HG03565 (cell line): Measurements from ENCODE around the gene CLK2.
A peak's percentile ranks its signal among the peaks of the same experiment; 100 is the strongest.
"Not testable (repeated sequence)": the region's sequence is repeated elsewhere in the genome, so short reads cannot be mapped to it uniquely, and the experiment has no call there.

Source experiments
- ATAC-seq: cut with Tn5 transposase; IDR thresholded peaks from one replicate; pipeline ENCODE4 v1.9.1; 2021; ENCODE audit warnings: mild to moderate bottlenecking, moderate library complexity; ENCODE audit not compliant: unreplicated experiment

CLK2 gene

DNA sequence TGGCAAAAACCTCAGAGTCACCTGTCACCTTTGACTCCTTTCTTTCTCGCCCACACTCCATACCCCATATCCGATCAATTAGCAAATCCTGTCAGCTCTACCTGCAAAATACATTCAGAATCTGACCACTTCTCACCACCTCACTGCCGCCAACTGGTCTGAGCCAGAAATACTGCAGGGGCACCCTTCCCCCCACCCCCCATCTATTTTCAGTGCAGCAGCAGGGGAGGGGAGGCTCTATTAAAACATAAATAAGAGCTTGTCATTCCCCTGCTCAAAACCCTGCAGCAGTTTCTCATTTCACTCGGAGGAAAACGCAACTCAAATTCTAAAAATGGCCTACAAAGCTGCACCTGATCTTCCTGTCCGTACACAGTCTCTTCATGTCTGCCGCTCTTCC lies 24.1 kb upstream of the CLK2 start:
- ATAC-seq = no peak

DNA sequence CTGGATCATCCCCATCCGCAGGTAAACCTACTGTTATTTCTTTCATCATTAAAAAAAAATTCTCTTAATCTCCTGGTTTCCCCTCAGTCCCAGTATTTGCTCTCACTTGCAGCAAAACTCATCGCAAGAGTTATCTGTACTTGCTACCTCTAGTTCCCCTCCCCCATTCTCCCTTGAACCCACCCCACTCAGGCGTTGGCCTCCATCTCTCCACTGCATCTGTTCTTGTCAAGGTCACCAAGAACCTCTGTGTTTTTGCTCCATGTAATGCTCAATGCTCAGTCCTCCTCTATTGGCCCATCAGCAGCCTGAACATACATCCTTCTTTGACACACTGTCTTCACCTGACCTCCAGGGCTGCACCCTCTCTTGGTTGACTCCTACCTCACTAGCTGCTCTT lies 23.4 kb upstream of the CLK2 start:
- no peak for ATAC-seq

DNA sequence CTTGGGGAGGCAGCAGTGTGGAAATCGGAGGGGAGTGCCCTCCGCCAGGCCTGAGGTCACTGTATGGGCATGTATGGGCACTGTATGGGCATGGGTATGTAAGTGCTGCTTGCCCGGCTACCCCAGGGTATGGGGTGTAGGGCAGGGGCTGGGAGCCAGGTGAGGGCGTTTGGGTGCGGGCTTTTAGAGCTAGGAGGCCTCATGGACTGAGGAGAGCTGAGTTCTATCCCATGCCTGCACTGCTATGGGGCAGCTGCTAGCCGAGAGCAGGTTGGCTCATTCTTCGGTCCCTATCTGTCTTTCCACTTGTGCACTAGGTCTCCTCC lies 22.6 kb upstream of the CLK2 start:
- no peak for ATAC-seq

DNA sequence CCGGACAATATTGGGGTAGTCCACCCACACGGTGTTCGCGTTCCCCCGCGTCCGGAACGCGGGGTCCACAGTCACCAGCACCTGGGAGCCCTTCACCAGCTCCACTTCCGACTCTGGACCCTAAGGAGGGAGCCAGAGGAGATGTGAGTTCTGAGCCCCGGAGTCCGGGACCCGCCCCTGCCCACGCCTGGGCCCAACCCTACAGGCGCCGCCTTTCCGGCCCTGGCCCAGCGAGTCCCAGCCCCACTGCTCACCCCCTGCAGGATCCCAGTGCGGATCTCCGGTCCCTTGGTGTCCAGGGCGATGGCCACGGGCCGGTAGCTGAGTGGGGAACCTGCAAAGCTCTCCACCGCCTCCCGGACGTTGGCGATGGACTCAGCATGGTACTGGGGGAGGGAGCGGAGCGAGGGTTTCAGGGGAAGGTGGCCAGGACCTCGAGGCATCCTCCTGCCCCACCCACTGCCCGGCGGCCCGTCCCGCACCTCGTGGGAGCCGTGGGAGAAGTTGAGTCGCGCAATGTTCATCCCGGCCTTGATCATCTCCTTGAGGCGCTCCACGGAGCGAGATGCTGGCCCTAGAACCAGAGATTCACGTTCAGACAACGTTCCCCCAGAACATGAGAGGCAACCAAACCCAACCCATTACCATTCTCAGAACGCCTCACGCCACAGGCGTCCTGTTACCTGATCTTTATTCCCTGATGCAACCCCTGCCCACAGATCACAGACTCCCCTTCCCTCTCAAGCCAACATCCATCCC lies 22.1 kb upstream of the CLK2 start:
- ATAC-seq = no peak

DNA sequence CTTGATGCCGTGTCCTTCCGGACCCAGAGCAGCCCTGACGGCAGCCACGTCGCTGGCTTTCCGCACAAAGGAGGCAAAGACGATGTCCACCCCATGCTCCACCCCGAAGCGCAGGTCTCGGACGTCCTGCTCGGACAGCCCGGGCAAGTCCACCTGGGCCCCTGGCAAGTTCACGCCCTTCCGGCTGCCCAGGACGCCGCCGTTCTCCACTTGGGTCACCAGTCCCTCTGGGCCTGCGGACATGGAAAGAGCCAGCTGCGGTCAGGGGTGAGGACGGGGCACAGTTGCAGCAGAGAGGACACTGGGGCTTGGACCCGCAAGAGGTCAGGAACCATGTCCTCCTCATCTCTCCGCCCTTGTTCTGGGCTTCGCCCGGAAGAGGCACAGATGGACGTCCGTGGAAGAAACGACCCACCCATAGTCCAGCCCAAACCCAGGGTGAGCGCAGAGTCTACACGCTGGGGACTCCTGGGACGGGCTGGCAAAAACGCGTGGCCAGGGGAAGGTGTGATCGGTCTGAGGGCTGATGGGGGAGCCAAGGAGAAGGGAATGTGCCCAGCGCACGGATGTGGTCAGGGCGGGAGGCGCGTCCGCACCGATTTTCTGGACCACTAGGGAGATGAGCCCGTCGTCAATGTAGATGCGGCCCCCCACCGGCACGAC lies 21.3 kb upstream of the CLK2 start:
- ATAC-seq = no peak

DNA sequence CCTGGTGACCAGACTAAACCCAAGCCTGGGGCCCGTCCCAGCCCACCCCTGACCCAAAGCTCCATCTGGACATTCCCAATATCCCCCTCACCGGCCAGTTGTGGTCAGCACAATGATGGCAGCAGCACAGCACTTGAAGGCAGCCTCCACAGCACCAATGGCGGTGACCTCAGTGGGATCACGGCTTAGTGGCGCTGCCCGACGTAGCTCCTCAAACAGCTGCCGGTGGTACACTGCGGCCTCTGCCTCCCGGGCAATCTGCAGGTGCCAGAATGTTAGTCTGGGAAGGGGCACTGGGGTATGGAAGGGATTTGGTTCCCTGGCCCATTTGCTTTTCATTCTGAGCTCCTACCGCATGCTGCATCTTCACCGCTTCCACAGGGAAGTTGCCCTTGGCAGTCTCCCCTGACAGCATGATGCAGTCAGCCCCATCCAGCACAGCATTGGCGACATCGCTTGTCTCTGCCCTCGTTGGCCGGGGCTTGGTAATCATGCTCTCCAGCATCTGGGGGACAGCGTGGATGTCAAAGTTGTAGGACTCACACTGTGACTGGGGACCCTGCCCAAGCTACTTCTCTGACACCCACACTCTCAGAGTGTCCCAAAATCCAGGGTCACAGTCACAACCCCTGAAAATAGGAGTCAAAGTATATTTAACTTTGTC lies 19.9 kb upstream of the CLK2 start:
- no peak for ATAC-seq

DNA sequence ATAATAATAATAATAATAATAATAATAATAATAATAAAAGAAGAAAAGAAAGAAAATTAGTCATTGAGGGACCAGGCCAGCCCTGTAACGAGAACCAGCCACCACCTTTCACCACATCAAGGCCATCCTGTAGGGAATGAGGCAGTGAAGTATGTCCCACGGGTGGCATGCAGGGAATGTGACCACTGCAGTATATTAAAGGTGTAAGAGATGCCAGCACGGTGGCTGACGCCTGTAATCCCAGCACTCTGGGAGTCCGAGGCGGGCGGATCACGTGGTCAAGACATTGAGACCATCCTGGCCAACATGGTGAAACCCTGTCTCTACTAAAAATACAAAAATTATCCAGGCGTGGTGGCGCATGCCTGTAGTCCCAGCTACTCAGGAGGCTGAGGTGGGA lies 17.7 kb upstream of the CLK2 start:
- not testable (repeated sequence) for ATAC-seq

DNA sequence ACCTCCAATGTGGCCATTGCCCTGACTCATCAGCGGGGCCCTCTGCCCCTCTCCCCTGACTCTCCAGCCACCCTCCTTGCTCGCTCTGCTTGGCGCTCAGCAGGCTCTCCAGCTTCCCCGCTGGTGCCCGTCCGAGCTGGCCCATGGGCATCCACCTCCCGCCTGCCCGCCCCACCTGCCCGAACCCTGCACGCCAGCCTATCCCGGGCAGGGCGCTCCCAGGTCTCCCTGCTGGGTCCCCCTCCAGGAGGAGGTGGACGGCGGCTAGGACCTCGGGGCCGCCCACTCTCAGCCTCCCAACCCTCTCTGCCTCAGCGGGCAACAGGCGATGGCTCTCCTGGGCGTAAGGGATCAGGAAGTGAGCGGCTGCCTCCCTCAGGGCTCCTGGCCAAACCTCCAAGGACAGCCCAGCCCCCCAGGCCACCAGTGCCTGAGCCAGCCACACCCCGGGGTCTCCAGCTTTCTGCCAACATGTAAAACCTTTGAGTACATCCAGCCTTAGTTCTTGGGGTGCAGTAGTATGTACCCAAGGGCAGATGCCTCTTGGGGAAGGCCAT lies 14.8 kb upstream of the CLK2 start:
- no peak for ATAC-seq

DNA sequence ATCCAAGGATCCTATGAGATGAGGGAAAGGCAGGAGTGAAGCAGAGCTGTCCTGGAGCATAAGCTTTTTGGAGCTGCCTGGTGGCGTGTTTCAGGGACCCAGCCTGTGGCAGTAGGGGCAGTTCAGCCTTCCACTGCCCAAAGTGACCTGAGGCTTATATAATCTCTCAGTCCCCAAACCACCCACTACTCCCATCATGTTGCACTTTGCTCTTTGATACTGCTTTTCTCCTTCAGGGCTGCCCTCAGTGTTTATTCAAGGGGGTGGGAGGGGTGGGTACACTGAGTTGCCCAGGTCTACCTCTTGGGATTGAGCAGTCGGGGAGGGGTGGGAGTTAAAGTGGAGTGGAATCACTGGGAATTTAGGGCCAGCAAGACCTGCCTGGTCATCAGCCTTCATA lies 13.2 kb upstream of the CLK2 start:
- no peak for ATAC-seq

DNA sequence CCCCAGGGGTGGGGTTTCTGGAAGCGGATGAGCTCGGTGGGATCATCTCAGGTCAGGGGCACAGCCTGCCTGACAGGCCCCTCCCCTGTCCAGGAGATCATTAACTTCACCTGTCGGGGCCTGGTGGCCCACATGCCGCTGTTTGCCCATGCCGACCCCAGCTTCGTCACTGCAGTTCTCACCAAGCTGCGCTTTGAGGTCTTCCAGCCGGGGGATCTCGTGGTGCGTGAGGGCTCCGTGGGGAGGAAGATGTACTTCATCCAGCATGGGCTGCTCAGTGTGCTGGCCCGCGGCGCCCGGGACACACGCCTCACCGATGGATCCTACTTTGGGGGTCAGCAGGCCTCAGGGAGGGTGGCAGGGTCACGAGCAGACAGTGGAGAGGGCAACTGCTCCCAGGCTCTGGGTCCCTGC lies 12.3 kb upstream of the CLK2 start:
- no peak for ATAC-seq

DNA sequence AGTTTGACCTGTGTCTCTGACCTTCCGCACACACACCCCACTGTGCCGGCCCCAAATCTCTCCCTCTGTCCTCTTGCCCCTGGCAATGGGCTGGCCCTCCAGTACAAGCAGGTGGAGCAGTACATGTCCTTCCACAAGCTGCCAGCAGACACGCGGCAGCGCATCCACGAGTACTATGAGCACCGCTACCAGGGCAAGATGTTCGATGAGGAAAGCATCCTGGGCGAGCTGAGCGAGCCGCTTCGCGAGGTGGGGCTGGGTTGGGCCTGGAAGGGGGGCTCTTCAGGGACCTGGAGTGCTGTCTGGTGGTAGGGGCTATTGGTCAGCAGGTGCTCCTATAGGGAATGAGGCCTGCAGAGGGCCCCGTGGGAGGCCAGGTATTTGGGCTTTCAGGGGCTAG lies 11.8 kb upstream of the CLK2 start:
- no peak for ATAC-seq

DNA sequence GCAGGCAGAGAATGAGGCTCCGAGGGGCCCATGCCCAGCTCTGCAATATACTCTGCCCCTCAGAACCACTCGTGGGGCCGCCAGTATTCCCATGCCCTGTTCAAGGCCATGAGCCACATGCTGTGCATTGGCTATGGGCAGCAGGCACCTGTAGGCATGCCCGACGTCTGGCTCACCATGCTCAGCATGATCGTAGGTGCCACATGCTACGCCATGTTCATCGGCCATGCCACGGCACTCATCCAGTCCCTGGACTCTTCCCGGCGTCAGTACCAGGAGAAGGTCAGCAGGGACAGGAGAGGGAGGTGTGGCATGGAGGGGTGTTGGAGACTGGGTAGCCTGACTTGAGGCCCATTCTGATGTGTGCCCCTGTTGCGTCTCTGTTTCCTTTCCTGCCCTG lies 11.2 kb upstream of the CLK2 start:
- ATAC-seq = no peak

DNA sequence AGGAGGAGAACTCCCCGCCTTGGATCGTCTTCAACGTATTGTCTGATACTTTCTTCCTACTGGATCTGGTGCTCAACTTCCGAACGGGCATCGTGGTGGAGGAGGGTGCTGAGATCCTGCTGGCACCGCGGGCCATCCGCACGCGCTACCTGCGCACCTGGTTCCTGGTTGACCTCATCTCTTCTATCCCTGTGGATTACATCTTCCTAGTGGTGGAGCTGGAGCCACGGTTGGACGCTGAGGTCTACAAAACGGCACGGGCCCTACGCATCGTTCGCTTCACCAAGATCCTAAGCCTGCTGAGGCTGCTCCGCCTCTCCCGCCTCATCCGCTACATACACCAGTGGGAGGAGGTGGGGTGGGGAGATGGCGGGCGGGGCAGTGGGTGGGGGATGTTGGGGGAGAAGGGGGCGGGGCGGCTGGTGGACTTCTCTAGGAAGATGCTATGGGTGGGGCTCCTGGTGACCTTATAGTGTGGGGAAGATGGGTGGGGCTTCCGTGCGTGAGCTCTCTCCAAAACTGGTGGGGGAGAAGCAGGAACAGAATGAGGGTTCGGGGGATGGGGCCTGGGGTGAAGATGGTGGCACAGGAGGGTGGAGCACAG lies 9.3 kb upstream of the CLK2 start:
- no peak for ATAC-seq

DNA sequence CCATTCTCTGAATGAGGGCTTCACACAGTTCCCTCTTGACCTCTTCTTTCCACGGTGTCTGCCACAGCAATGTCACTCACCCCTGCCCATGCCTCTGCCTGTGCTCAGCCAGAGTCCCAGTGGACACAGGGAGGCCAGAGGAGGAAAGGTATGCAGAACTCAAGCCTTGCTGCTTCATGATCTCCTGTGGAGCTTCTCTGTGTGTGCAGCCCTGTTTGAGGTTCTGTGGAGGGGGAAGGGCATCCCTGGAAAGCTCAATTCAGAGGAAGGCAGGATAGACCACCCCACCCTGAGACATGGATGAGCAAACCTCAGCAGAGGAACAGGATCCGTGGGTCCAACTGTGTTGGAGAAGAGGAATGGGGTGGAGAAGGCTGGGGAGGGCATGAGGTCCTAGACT lies 6.0 kb upstream of the CLK2 start:
- ATAC-seq = no peak

DNA sequence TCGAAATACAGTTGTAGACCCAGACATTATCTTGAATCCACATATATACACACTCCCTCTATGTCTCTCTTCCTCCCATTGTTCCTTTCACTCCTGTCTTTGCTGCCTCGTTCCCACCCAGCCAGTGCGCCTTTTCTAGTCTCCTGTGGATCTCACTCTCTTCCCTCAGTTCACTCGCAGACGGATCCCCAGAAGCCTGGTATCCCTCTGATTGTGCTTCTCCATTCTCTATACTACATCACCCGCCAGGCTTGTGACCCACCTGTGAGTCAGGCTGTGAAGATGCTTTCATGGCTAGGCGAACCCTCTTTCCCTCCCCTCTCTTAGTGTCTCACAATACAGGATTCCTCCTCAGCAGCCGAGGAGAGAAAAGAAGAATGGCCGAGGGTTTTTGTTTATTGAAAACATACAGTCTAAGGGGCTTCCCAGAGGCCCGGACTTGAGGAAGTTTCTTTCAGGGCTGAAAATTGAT lies 5.4 kb upstream of the CLK2 start:
- ATAC-seq = no peak

DNA sequence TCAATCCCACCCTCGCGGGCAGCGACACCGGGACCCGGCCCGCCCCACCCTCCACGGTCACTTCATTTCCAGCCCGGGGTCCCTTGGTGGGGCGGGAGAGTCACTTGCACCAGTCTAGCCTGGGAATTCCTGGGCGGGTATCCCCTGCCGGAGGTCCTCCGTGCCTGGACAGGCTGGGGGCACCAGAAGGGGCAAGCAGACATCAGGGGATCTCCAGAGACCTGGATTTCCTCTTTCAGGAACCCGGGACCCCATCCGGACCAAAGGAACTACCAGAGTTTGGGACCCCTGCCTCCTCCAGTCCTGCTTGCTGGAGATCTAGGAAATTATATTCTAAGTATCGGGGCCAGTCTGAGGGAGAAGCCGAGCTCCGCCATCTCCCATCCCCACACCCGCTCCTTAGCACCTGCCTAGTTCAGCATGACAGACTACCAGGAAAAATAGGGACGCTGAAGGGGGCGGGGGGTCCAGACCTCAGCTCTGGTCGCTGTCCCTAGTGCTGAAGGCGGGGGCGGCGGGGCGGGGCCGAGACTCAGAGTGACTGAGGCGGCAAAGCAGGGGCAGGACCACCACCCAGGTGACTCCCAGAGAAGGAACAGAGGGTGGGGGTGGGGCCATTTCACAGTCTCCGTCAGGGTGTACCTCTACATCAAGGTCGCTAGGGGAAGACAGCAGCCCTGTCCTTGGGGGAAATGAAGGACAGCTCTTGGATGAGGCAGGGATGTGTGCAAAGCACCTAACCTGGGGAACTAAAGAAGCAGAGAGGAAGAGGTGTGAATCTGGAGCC lies 4.8 kb upstream of the CLK2 start:
- ATAC-seq = no peak

DNA sequence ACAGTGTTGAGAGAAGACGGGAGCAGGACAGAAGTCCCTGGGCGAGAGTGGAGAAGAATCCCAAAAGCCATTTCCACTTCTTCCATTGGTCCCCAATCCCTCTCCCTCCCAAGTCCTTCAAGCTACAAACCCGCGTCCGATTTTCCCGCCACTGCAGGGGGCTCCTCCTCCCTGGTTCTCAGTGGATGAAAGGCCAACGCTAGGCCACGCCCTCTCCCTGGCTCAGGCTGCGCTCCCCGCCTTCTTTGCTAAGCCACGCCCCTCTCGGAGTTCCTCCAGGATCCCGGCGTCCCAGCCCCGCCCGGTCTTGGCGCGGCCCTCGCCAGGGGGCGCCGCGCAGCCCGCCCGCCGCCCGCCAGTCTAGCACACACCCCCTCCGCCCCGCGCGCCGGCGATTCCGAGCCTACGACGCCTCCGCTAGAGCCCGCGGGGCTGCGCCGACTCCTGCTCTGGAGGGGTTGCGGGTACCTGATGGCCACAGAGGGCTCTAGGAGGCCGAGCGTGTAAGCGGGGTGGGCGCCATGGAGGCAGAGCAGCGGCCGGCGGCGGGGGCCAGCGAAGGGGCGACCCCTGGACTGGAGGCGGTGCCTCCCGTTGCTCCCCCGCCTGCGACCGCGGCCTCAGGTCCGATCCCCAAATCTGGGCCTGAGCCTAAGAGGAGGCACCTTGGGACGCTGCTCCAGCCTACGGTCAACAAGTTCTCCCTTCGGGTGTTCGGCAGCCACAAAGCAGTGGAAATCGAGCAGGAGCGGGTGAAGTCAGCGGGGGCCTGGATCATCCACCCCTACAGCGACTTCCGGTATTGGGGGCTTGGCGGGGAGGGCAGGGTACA lies 4.0 kb upstream of the CLK2 start, which contains the start of gene HCN3:
TSS of gene HCN3 (plus strand) at position 394 of the 832 bp plus-strand sequence. CDS start at position 522, 128 bp downstream.
- peak; percentile 64 for ATAC-seq

DNA sequence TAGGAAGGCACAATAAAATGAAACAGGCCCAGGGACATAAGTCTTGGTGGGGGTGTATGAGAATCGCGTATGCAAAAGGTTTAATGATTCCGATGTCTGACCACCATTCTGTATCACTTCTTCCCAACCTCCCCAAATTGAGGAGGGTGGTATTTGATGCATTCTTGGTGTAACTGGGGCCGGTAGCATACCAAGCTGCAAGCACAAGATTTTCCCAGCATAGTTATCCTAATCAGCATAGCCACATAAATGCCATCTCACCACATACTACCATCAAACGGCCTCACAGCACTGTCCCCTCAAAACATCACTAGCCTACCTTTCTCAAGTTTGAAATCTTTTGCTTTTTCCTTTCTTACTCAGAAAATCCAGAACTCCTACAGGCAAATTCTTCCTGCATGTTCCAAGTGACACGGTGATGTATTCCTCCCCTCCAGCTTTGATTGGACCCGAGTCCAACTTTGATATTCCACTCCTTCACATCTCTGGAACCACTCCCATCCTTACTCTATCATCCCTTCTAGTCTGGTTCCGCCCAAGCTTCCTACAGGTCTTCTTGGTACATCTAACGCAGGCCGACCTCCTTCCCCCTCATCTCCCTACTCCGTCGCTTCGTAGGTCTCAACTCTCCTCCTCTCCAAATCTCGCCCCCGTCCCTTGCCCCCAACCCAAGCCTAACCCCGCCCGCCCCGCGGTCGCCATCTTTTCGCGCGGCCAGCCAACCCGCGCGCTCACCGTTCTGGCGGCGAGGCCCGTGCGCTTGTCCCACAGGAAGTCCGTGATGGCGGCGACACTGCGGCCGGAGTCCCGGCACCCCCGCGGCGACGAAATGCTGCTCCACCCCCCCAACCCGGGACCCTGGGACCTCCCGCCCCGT lies 600 bp downstream of the CLK2 start:
- ATAC-seq = peak; percentile 6

DNA sequence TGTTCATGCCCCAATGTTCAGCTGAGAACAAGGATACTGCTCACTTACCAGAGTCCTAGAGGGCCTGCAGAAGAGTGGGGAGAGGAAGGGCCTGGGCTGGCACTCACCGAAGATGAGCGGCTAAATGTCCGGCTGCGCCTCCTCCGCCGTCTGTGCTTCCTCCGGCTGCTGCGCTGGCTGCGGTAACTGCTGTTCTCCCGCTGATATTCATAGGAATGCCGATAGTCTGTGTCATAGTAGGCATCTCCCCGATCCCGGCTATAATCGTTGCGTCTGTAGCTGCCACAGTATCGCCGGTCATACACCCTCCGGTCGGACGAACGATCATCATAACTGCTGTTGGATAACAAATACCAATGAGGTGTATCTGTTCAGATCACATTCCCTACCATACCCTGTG lies 3.9 kb downstream of the CLK2 start:
- ATAC-seq = no peak
